SHP77 treated with DMSO at 0.1 percent for 48 hours (cell line): ENCODE results near the gene TRIM2.

Source experiments
- DNase-seq: peaks from one replicate; lab custom pipeline; 2025; lab: John Stamatoyannopoulos, UW

TRIM2 gene

GRCh38 chr4:153375303-153375702 is 171.1 kb downstream of the TRIM2 start:
- DNase-seq = no peak

- DNase-seq = no peak
Observed at GRCh38 chr4:153383131-153383530, 178.9 kb downstream of the TRIM2 start.

- no peak for DNase-seq
Observed at GRCh38 chr4:153384160-153384559, 179.9 kb downstream of the TRIM2 start.

DNA sequence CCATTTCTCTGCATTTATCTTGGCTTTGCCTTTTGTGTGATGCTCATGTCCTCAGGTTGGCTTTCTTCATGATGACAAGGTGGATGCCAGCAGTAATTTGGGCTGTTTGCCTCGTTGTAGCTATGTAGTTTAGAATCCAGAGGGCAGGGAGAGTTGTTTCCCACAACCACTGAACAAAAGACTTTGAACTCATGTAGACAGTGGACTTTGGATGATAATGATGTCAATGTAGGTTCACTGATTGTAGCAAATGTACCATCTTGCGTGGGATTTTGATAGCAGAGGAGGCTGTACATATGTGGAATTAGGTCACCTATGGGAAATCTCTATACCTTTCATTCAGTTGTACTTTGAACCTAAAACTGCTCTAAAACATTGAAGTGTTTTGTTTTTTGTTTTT is 181.5 kb downstream of the TRIM2 start:
- DNase-seq = no peak

DNA sequence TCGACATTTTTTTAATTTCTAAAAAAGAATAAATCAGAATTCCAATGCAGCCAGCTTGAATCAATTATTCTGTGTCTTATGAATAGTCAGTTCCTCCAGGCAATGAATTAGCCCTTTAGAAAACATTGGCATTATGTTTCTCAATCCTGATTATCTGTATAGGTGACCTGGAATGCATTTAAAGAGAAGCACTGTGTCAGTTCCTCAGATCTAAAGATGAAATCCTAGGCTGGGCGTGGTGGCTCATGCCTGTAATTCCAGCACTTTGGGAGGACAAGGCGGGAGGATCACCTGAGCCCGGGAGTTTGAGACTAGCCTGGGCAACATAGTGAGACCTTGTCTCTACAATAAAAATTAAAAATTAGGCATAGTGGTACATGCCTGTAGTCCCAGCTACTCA is 183.7 kb downstream of the TRIM2 start:
- no peak for DNase-seq
